ENCODE results near the gene CIDEB. TPM values are rescaled to one million over a fixed set of nuclear protein-coding genes. Genes with fewer than 3 reads are reported as not detected.

The CIDEB gene
- total and polyA plus RNA-seq, 9 of the 15 experiments (the other 6 are each of a cell fraction or from before 2014, with no cell fraction given) = 0.03 to 0.35 (median 0.09) TPM; not detected in 3

GRCh38 chr14:24340606-24341005 lies 32.8 kb upstream of the CIDEB start:
- 89% methylated on average over 1 of the region's 1 CpG for WGBS (ENCODE audit: insufficient coverage, low coverage, missing lambda C conversion rate)
- no peak for TF ChIP-seq SNRNP70 (optimal IDR thresholded peaks at IDR 0.05; ENCODE audit: low read depth, low read length)
- TF ChIP-seq ETV5 (CRISPR knock-in tag; IDR thresholded peaks at IDR 0.05; ENCODE audit: low read depth) = no peak
- TF ChIP-seq, protein P1, sequence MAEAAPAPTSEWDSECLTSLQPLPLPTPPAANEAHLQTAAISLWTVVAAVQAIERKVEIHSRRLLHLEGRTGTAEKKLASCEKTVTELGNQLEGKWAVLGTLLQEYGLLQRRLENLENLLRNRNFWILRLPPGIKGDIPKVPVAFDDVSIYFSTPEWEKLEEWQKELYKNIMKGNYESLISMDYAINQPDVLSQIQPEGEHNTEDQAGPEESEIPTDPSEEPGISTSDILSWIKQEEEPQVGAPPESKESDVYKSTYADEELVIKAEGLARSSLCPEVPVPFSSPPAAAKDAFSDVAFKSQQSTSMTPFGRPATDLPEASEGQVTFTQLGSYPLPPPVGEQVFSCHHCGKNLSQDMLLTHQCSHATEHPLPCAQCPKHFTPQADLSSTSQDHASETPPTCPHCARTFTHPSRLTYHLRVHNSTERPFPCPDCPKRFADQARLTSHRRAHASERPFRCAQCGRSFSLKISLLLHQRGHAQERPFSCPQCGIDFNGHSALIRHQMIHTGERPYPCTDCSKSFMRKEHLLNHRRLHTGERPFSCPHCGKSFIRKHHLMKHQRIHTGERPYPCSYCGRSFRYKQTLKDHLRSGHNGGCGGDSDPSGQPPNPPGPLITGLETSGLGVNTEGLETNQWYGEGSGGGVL (CRISPR knock-in tag; IDR thresholded peaks at IDR 0.05) = no peak
- no peak for TF ChIP-seq RHOXF2B (CRISPR knock-in tag; conservative IDR thresholded peaks at IDR 0.05)
- TF ChIP-seq POLR2H (tag; IDR thresholded peaks at IDR 0.05; ENCODE audit: low read depth) = no peak
- no peak for TF ChIP-seq NR2C1 (IDR thresholded peaks at IDR 0.05)
- TF ChIP-seq NR2C1 (tag; IDR thresholded peaks at IDR 0.05) = no peak
- no peak for TF ChIP-seq BRF1 (IDR thresholded peaks at IDR 0.05; ENCODE audit: borderline replicate concordance, extremely low read depth, insufficient read length)
- no peak for TF ChIP-seq HNRNPL (IDR thresholded peaks at IDR 0.05; ENCODE audit: low read depth, low read length)
- no peak for TF ChIP-seq ZNF76 (CRISPR knock-in tag; IDR thresholded peaks at IDR 0.05; ENCODE audit: borderline replicate concordance)
- TF ChIP-seq, protein P2, sequence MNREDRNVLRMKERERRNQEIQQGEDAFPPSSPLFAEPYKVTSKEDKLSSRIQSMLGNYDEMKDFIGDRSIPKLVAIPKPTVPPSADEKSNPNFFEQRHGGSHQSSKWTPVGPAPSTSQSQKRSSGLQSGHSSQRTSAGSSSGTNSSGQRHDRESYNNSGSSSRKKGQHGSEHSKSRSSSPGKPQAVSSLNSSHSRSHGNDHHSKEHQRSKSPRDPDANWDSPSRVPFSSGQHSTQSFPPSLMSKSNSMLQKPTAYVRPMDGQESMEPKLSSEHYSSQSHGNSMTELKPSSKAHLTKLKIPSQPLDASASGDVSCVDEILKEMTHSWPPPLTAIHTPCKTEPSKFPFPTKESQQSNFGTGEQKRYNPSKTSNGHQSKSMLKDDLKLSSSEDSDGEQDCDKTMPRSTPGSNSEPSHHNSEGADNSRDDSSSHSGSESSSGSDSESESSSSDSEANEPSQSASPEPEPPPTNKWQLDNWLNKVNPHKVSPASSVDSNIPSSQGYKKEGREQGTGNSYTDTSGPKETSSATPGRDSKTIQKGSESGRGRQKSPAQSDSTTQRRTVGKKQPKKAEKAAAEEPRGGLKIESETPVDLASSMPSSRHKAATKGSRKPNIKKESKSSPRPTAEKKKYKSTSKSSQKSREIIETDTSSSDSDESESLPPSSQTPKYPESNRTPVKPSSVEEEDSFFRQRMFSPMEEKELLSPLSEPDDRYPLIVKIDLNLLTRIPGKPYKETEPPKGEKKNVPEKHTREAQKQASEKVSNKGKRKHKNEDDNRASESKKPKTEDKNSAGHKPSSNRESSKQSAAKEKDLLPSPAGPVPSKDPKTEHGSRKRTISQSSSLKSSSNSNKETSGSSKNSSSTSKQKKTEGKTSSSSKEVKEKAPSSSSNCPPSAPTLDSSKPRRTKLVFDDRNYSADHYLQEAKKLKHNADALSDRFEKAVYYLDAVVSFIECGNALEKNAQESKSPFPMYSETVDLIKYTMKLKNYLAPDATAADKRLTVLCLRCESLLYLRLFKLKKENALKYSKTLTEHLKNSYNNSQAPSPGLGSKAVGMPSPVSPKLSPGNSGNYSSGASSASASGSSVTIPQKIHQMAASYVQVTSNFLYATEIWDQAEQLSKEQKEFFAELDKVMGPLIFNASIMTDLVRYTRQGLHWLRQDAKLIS (CRISPR knock-in tag; IDR thresholded peaks at IDR 0.05) = no peak
- TF ChIP-seq DEAF1 (CRISPR knock-in tag; IDR thresholded peaks at IDR 0.05) = no peak
- TF ChIP-seq KDM2B (CRISPR knock-in tag; IDR thresholded peaks at IDR 0.05) = no peak
- no peak for TF ChIP-seq SMC3 (conservative IDR thresholded peaks at IDR 0.05; ENCODE audit: insufficient read depth, low read depth, low read length)
- no peak for TF ChIP-seq HSF4 (CRISPR knock-in tag; IDR thresholded peaks at IDR 0.05; ENCODE audit: borderline replicate concordance)
- no peak for TF ChIP-seq ZNF717 (CRISPR knock-in tag; IDR thresholded peaks at IDR 0.05)
- no peak for TF ChIP-seq ZBTB17 (CRISPR knock-in tag; IDR thresholded peaks at IDR 0.05)

More at GRCh38 chr14:24340606-24341005, 32.8 kb upstream of the CIDEB start:
- BruUV-seq (replicated peaks) = no TSS peak
- CTCF ChIA-PET (ENCODE audit: low intra/inter-chr PET ratio) = no interaction called here
- FAIRE-seq (no peak), ATAC-seq (no peak), DNase-seq (ENCODE audit: extremely low read depth in 1 of 4, low spot score in 3 of 4) (no peak)
- POLR2A ChIA-PET = interaction anchor here (1.9 kb wide), 1 partner anchor 11 kb away, joined by 3 read pairs; no protein-coding TSS in a partner anchor
- Histone ChIP-seq H3K79me2 (ENCODE audit: control insufficient read depth, insufficient read depth, low read length) (no peaks in the 10 kb centered on the region), H3K4me1 (replicated peaks in 1 of 2; ENCODE audit: control insufficient read depth in 2 of 2, insufficient read depth in 2 of 2, low read length in 2 of 2) (peaks cover 5 to 13% of the 10 kb centered on the region in 2 experiments; a peak in 3 of 5 replicates), H3K4me3 (no peak overlapping the region), H3K9me3 (replicated peaks; ENCODE audit: control insufficient read depth, insufficient read depth, low read depth, low read length) (no peaks in the 10 kb centered on the region), H4K20me1 (replicated peaks; ENCODE audit: control insufficient read depth, insufficient read depth, low read length) (no peaks in the 10 kb centered on the region), H3K27ac (ENCODE audit: extremely low read depth, low read depth, low read length) (no peak overlapping the region), H3K4me2 (ENCODE audit: insufficient read depth, low read length) (no peak overlapping the region), H3K9me1 (ENCODE audit: control insufficient read depth, insufficient read depth, low read length) (no peaks in the 10 kb centered on the region), H3K9ac (ENCODE audit: insufficient read depth in 1 of 2, low read depth in 2 of 2, low read length in 2 of 2) (no peak overlapping the region), H3K27me3 (ENCODE audit: control insufficient read depth in 2 of 2, insufficient read depth in 2 of 2, low read length in 2 of 2) (peaks cover 0 to 9% of the 10 kb centered on the region in 2 experiments; a peak in 1 of 5 replicates), H3K36me3 (ENCODE audit: control insufficient read depth, insufficient read depth, low read length) (no peaks in the 10 kb centered on the region), H2AFZ (ENCODE audit: low read depth, low read length) (no peak overlapping the region)
- in situ Hi-C loops (cut with MboI) = loop anchor here (25.0 kb wide), 1 partner anchor 347 kb away; no protein-coding TSS in a partner anchor
- intact Hi-C loops (cut with micrococcal nuclease) = no loop called here

Data from K562 (cell line).